Activated T-helper 1 cell treated with anti-CD3 and anti-CD28 coated beads, Interleukin-12 subunit alpha, Interleukin-12 subunit beta, Interleukin-2, Interleukin-4 antibody, amounts not matched to agents 30 ng/mL and 10 ng/mL and 1 ng/mL, durations not matched to agents 14 hours and 24 hours and 36 hours (primary cell): Measurements from ENCODE around the gene ROR2. TPM values are rescaled to one million over a fixed set of nuclear protein-coding genes. Genes with fewer than 3 reads are reported as not detected.

Experiments used
- DNase-seq: peaks from one replicate; pipeline ENCODE4 v3.0.0; 2021; ENCODE audit warnings: low spot score
- H3K27ac Mint-ChIP-seq: one replicate; pipeline ENCODE4 v1.8.0; 2021; ENCODE audit warnings: mild to moderate bottlenecking, mixed read lengths
- H3K27me3 Mint-ChIP-seq: one replicate; pipeline ENCODE4 v1.8.0; 2022; ENCODE audit warnings: mild to moderate bottlenecking, moderate library complexity, mixed read lengths; ENCODE audit not compliant: insufficient read depth
- H3K36me3 Mint-ChIP-seq: one replicate; pipeline ENCODE4 v1.8.0; 2021; ENCODE audit warnings: low read depth, mixed read lengths
- H3K4me1 Mint-ChIP-seq: one replicate; pipeline ENCODE4 v1.8.0; 2021; ENCODE audit warnings: low read depth, mixed read lengths
- H3K4me3 Mint-ChIP-seq: one replicate; pipeline ENCODE4 v1.8.0; 2021; ENCODE audit warnings: mild to moderate bottlenecking, moderate library complexity, mixed read lengths
- H3K9me3 Mint-ChIP-seq: one replicate; pipeline ENCODE4 v1.8.0; 2021; ENCODE audit warnings: mixed read lengths
- intact Hi-C: fragments of 100-400 bp; cut with micrococcal nuclease; formaldehyde crosslinking; loops from one replicate; pipeline ENCODE4 v1.15.1; 2024
- total RNA-seq: library from RNA; stranded (reverse); gene quantifications from 2 replicates; pipeline ENCODE4 v1.2.3, GENCODE V29; 2022

The ROR2 gene
- total RNA-seq, 1 donor from 2014 or later = 1.6 TPM

- intact Hi-C loops = loop anchor here (5.0 kb wide), 2 partner anchors 43 to 688 kb away; no protein-coding TSS in a partner anchor
- H3K27ac Mint-ChIP-seq = no peak overlapping the region
Observed at GRCh38 chr9:91724609-91725505, 225.2 kb downstream of the ROR2 start.

GRCh38 chr9:91724068-91724440 lies 226.0 kb downstream of the ROR2 start:
- Mint-ChIP-seq H3K4me3 (no peak overlapping the region), H3K36me3 (no peaks in the 10 kb centered on the region), H3K4me1 (peaks cover 8% of the 10 kb centered on the region), H3K27ac (no peak overlapping the region), H3K27me3 (peaks cover 24% of the 10 kb centered on the region), H3K9me3 (no peaks in the 10 kb centered on the region)
- intact Hi-C loops = no loop called here
- DNase-seq = no peak

More at GRCh38 chr9:91724609-91725505, 225.2 kb downstream of the ROR2 start:
- DNase-seq = no peak
- peaks cover 8% of the 10 kb centered on the region for H3K4me1 Mint-ChIP-seq
- no peak overlapping the region for H3K4me3 Mint-ChIP-seq
- peaks cover 17% of the 10 kb centered on the region for H3K27me3 Mint-ChIP-seq
- H3K9me3 Mint-ChIP-seq = no peaks in the 10 kb centered on the region
- H3K36me3 Mint-ChIP-seq = no peaks in the 10 kb centered on the region

GRCh38 chr9:91723420-91724067 lies 226.5 kb downstream of the ROR2 start:
- intact Hi-C loops = no loop called here
- peaks cover 27% of the 10 kb centered on the region for H3K27me3 Mint-ChIP-seq
- no peak overlapping the region for H3K27ac Mint-ChIP-seq
- peaks cover 8% of the 10 kb centered on the region for H3K4me1 Mint-ChIP-seq
- H3K9me3 Mint-ChIP-seq = no peaks in the 10 kb centered on the region
- DNase-seq = no peak
- H3K36me3 Mint-ChIP-seq = no peaks in the 10 kb centered on the region
- H3K4me3 Mint-ChIP-seq = no peak overlapping the region

GRCh38 chr9:91720751-91721705 lies 229.0 kb downstream of the ROR2 start:
- Mint-ChIP-seq H3K4me3 (no peak overlapping the region), H3K9me3 (peaks cover 7% of the 10 kb centered on the region), H3K36me3 (no peaks in the 10 kb centered on the region), H3K27me3 (peaks cover 46% of the 10 kb centered on the region), H3K4me1 (no peaks in the 10 kb centered on the region), H3K27ac (no peak overlapping the region)
- no peak for DNase-seq
- intact Hi-C loops = no loop called here

GRCh38 chr9:91720313-91720712 lies 229.7 kb downstream of the ROR2 start:
- no peak overlapping the region for H3K4me3 Mint-ChIP-seq
- H3K4me1 Mint-ChIP-seq = no peaks in the 10 kb centered on the region
- peaks cover 46% of the 10 kb centered on the region for H3K27me3 Mint-ChIP-seq
- intact Hi-C loops = no loop called here
- H3K36me3 Mint-ChIP-seq = no peaks in the 10 kb centered on the region
- DNase-seq = no peak
- H3K27ac Mint-ChIP-seq = no peak overlapping the region
- H3K9me3 Mint-ChIP-seq = peaks cover 7% of the 10 kb centered on the region

GRCh38 chr9:91718071-91718470 lies 232.0 kb downstream of the ROR2 start:
- H3K27ac Mint-ChIP-seq = no peak overlapping the region
- intact Hi-C loops = no loop called here
- no peaks in the 10 kb centered on the region for H3K4me1 Mint-ChIP-seq
- no peaks in the 10 kb centered on the region for H3K36me3 Mint-ChIP-seq
- peaks cover 46% of the 10 kb centered on the region for H3K27me3 Mint-ChIP-seq
- H3K4me3 Mint-ChIP-seq = no peak overlapping the region
- H3K9me3 Mint-ChIP-seq = peaks cover 7% of the 10 kb centered on the region
- no peak for DNase-seq

- peaks cover 7% of the 10 kb centered on the region for H3K9me3 Mint-ChIP-seq
- H3K27ac Mint-ChIP-seq = no peak overlapping the region
- DNase-seq = no peak
- H3K36me3 Mint-ChIP-seq = no peaks in the 10 kb centered on the region
- intact Hi-C loops = no loop called here
- peaks cover 42% of the 10 kb centered on the region for H3K27me3 Mint-ChIP-seq
- H3K4me1 Mint-ChIP-seq = no peaks in the 10 kb centered on the region
- H3K4me3 Mint-ChIP-seq = no peak overlapping the region
Observed at GRCh38 chr9:91716815-91717214, 233.2 kb downstream of the ROR2 start.

- DNase-seq = no peak
- intact Hi-C loops = no loop called here
- Mint-ChIP-seq H3K36me3 (no peaks in the 10 kb centered on the region), H3K9me3 (peaks cover 7% of the 10 kb centered on the region), H3K27ac (no peak overlapping the region), H3K27me3 (peaks cover 42% of the 10 kb centered on the region), H3K4me1 (no peaks in the 10 kb centered on the region), H3K4me3 (no peak overlapping the region)
Observed at GRCh38 chr9:91716239-91716638, 233.8 kb downstream of the ROR2 start.

GRCh38 chr9:91714874-91715615 lies 235.0 kb downstream of the ROR2 start:
- H3K27me3 Mint-ChIP-seq = peaks cover 31% of the 10 kb centered on the region
- peaks cover 7% of the 10 kb centered on the region for H3K9me3 Mint-ChIP-seq
- H3K4me3 Mint-ChIP-seq = no peak overlapping the region
- no peaks in the 10 kb centered on the region for H3K4me1 Mint-ChIP-seq
- no peaks in the 10 kb centered on the region for H3K36me3 Mint-ChIP-seq
- H3K27ac Mint-ChIP-seq = no peak overlapping the region
- intact Hi-C loops = loop anchor here (5.0 kb wide), 2 partner anchors 678 to 1733 kb away; no protein-coding TSS in a partner anchor
- no peak for DNase-seq

- Mint-ChIP-seq H3K9me3 (peaks cover 7% of the 10 kb centered on the region), H3K27me3 (peaks cover 22% of the 10 kb centered on the region), H3K4me3 (peak overlapping the region; percentile 16), H3K36me3 (no peaks in the 10 kb centered on the region), H3K27ac (no peak overlapping the region), H3K4me1 (no peaks in the 10 kb centered on the region)
- intact Hi-C loops = loop anchor here (5.0 kb wide), 2 partner anchors 677 to 1732 kb away; no protein-coding TSS in a partner anchor
- DNase-seq = no peak
Observed at GRCh38 chr9:91714020-91714806, 235.8 kb downstream of the ROR2 start.

GRCh38 chr9:91712811-91713210 lies 237.2 kb downstream of the ROR2 start:
- H3K4me3 Mint-ChIP-seq = no peak overlapping the region
- no peaks in the 10 kb centered on the region for H3K4me1 Mint-ChIP-seq
- H3K27ac Mint-ChIP-seq = no peak overlapping the region
- H3K36me3 Mint-ChIP-seq = no peaks in the 10 kb centered on the region
- H3K27me3 Mint-ChIP-seq = peaks cover 17% of the 10 kb centered on the region
- H3K9me3 Mint-ChIP-seq = peaks cover 7% of the 10 kb centered on the region
- no peak for DNase-seq
- intact Hi-C loops = loop anchor here (1.0 to 5.0 kb wide), 6 partner anchors 289 to 1731 kb away; no protein-coding TSS in a partner anchor
